HCT116 (cell line): ENCODE results near the gene ABL1. TPM values are rescaled to one million over a fixed set of nuclear protein-coding genes. Genes with fewer than 3 reads are reported as not detected.

Experiments
- ATAC-seq: fragments of 200-7000 bp; cut with Tn5 transposase; 2 replicates; pipeline ENCODE4 v1.9.1; 2020; ENCODE audit warnings: mild to moderate bottlenecking, moderate library complexity
- BruUV-seq: library from RNA; stranded (reverse); fragments of 400-500 nt; replicated peaks from 2 replicates; lab custom pipeline; 2021; lab: Mats Ljungman, UMichigan
- CTCF ChIA-PET: fragments of 300-600 bp; sonication (Branson Sonifier 250); formaldehyde crosslinking; loops from one replicate; lab custom pipeline; 2021; ENCODE audit warnings: antibody characterized with exemption; lab: Charles Lee
- POLR2A ChIA-PET: fragments of 300-600, 350-600 bp; sonication (Branson Sonifier 250); formaldehyde crosslinking; loops from one replicate; lab custom pipeline; 2021; ENCODE audit warnings: antibody characterized with exemption; lab: Charles Lee
- RAD21 ChIA-PET, 2 experiments: fragments of 300-600 bp; sonication (Branson Sonifier 250); formaldehyde crosslinking; loops; one replicate each; lab custom pipeline; 2023; ENCODE audit warnings: low total read pairs in 2 of 2; ENCODE audit not compliant: uncharacterized antibody in 2 of 2, unreplicated experiment in 2 of 2, low non-redundant PET in 1 of 2; lab: Charles Lee
- DNase-seq: peaks from one replicate; pipeline ENCODE4 v3.0.0-alpha.2; 2010; ENCODE audit warnings: low read depth, low spot score
- H2AFZ ChIP-seq: fragments of 200-600 bp; shearing (Covaris generic), sonication (generic); 2 replicates; pipeline ENCODE4 v1.6.1; 2017; ENCODE audit warnings: low read depth, mixed run types, mixed read lengths, antibody characterized with exemption, low read length; ENCODE audit not compliant: poor library complexity, severe bottlenecking
- H3K27ac ChIP-seq: 2 replicates; pipeline ENCODE4 v1.5.1; 2012; ENCODE audit warnings: low read depth, low read length
- H3K27me3 ChIP-seq: fragments of 200-600 bp; sonication (generic); 2 replicates; pipeline ENCODE4 v1.6.1; 2016; ENCODE audit warnings: mixed run types, low read length, mixed read lengths; ENCODE audit not compliant: insufficient read depth
- H3K36me3 ChIP-seq, 2 experiments: fragments of 200-500 bp in 1 of 2; fragments of 200-600 bp in 1 of 2; sonication (Bioruptor generic) in 1 of 2; sonication (generic) in 1 of 2; 2 replicates each; pipeline versions ENCODE4 v1.5.1 to v1.6.1; 2014 to 2016; ENCODE audit warnings: low read length in 2 of 2, inconsistent platforms in 1 of 2, mixed read lengths in 1 of 2, mixed run types in 1 of 2; ENCODE audit not compliant: insufficient read depth in 2 of 2, control insufficient read depth in 1 of 2
- H3K4me1 ChIP-seq, 2 experiments: fragments of 200-600 bp in 1 of 2; sonication (generic) in 1 of 2; 2 replicates each; pipeline versions ENCODE4 v1.5.1 to v1.6.1; 2012 to 2017; ENCODE audit warnings: low read length in 2 of 2, inconsistent platforms in 1 of 2, mild to moderate bottlenecking in 1 of 2, mixed read lengths in 1 of 2, mixed run types in 1 of 2, moderate library complexity in 1 of 2; ENCODE audit not compliant: insufficient read depth in 2 of 2, control insufficient read depth in 1 of 2
- H3K4me2 ChIP-seq: fragments of 200-600 bp; sonication (generic); 2 replicates; pipeline ENCODE4 v1.6.1; 2017; ENCODE audit warnings: mixed run types, low read length, mixed read lengths
- H3K4me3 ChIP-seq, 2 experiments: fragments of 200-600 bp in 1 of 2; sonication (generic) in 1 of 2; replicated peaks in 1 of 2; 2 replicates each; pipeline ENCODE4 v1.5.1; 2011 to 2016; ENCODE audit warnings: low read length in 2 of 2, control low read depth in 1 of 2, low read depth in 1 of 2, mild to moderate bottlenecking in 1 of 2, mixed read lengths in 1 of 2, mixed run types in 1 of 2
- H3K79me2 ChIP-seq: fragments of 200-600 bp; sonication (generic); 2 replicates; pipeline ENCODE4 v1.6.1; 2017; ENCODE audit warnings: mild to moderate bottlenecking, mixed run types, low read length, moderate library complexity, mixed read lengths; ENCODE audit not compliant: insufficient read depth
- H3K9ac ChIP-seq: fragments of 200-600 bp; sonication (generic); 2 replicates; pipeline ENCODE4 v1.6.1; 2016; ENCODE audit warnings: low read length, mixed read lengths
- H3K9me2 ChIP-seq: fragments of 200-600 bp; sonication (generic), shearing (Covaris generic); 2 replicates; pipeline ENCODE4 v1.6.1; 2017; ENCODE audit warnings: mixed run types, mild to moderate bottlenecking, moderate library complexity; ENCODE audit not compliant: insufficient read depth
- H3K9me3 ChIP-seq, 2 experiments: fragments of 200-500 bp in 1 of 2; fragments of 200-600 bp in 1 of 2; sonication (Bioruptor generic) in 1 of 2; sonication (generic) in 1 of 2; 2 replicates each; pipeline ENCODE4 v1.6.1; 2014 to 2017; ENCODE audit warnings: low read length in 2 of 2, mixed read lengths in 2 of 2, inconsistent platforms in 1 of 2, low read depth in 1 of 2, mild to moderate bottlenecking in 1 of 2, mixed run types in 1 of 2, moderate library complexity in 1 of 2; ENCODE audit not compliant: control insufficient read depth in 1 of 2, insufficient read depth in 1 of 2
- H4K20me1 ChIP-seq: fragments of 200-600 bp; sonication (generic), shearing (Covaris generic); 2 replicates; pipeline ENCODE4 v1.6.1; 2017; ENCODE audit warnings: mixed run types, mild to moderate bottlenecking, moderate library complexity; ENCODE audit not compliant: insufficient read depth
- POLR2A ChIP-seq: IDR thresholded peaks from 2 replicates; pipeline ENCODE4 v1.7.0; 2011; ENCODE audit warnings: borderline replicate concordance; ENCODE audit not compliant: insufficient read depth, insufficient read length; ENCODE audit errors: extremely low read depth
- intact Hi-C: fragments of 100-400 bp; cut with micrococcal nuclease; formaldehyde crosslinking; loops from 2 replicates; pipeline ENCODE4 v1.10.0; 2022
- total RNA-seq: library from RNA; stranded (reverse); gene quantifications from one replicate; pipeline ENCODE4 v1.2.1, GENCODE V29; 2021; ENCODE audit not compliant: unreplicated experiment
- TF ChIP-seq, protein P1 (sequence below): IDR thresholded peaks from 2 replicates; pipeline ENCODE4 v1.6.1; 2011; ENCODE audit warnings: mild to moderate bottlenecking, low read length, moderate library complexity; ENCODE audit not compliant: insufficient replicate concordance; ENCODE audit errors: extremely low read depth

Gene ABL1
- total RNA-seq, 1 experiment from 2014 or later, result 54.7 TPM

DNA sequence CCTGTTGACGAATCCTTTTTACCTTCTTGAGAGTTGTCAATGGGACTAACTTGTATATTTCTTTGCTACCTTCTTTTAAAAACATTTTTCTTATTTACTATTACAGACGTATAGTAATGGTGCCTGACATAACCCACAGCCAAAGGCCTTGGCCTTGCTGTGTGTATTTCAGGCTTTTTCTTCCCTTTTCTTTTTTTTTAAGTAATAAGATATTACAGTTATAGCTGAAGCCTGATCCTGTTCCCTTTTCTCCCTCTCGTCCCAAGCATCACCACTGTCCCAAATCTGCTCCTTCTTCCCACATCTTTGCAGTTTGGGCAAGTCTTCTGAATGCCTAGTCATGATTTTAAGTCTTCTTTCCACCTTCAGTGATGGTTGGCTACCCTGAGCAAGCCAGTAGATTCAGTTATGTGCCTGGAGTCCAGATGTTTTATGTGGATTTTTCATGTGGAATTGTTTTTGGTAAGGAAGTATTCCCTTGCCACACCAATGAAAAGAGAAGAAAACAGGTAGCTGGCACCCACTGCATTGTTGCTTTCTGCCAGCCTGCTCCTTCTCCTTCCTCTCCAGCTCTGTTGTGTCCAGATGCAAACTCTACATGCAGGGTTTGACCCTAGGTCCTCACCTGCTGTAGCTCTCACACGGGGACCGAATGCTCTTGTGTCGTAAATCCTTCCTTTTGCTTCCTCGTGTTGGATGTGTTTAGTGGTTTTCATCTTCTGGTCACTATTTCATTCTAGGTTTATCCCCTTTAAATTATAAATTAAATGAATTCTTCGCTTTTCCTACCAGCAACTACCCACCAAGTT lies 26.5 kb downstream of the ABL1 start:
- Histone ChIP-seq H3K4me2 (no peak overlapping the region), H3K9me2 (no peaks in the 10 kb centered on the region), H2AFZ (no peak overlapping the region), H3K27me3 (no peaks in the 10 kb centered on the region), H4K20me1 (no peaks in the 10 kb centered on the region), H3K36me3 (no peaks in the 10 kb centered on the region), H3K4me3 (no peak overlapping the region), H3K9ac (no peak overlapping the region), H3K79me2 (peaks cover 15% of the 10 kb centered on the region; the same call in 1 of the 2 replicates), H3K4me1 (peaks cover 3 to 23% of the 10 kb centered on the region in 2 experiments; a peak in 3 of 4 replicates), H3K9me3 (no peaks in the 10 kb centered on the region), H3K27ac (no peak overlapping the region)
- ATAC-seq, result no peak
- POLR2A ChIA-PET, result no interaction called here
- RAD21 ChIA-PET, result no interaction called here
- intact Hi-C loops, result no loop called here
- no TSS peak for BruUV-seq
- CTCF ChIA-PET, result interaction anchor here (1.3 to 3.9 kb wide), 3 partner anchors 8 to 156 kb away, joined by 4 to 37 read pairs (median 7); no protein-coding TSS in a partner anchor
- TF ChIP-seq, protein P1, sequence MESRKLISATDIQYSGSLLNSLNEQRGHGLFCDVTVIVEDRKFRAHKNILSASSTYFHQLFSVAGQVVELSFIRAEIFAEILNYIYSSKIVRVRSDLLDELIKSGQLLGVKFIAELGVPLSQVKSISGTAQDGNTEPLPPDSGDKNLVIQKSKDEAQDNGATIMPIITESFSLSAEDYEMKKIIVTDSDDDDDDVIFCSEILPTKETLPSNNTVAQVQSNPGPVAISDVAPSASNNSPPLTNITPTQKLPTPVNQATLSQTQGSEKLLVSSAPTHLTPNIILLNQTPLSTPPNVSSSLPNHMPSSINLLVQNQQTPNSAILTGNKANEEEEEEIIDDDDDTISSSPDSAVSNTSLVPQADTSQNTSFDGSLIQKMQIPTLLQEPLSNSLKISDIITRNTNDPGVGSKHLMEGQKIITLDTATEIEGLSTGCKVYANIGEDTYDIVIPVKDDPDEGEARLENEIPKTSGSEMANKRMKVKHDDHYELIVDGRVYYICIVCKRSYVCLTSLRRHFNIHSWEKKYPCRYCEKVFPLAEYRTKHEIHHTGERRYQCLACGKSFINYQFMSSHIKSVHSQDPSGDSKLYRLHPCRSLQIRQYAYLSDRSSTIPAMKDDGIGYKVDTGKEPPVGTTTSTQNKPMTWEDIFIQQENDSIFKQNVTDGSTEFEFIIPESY, result no peak
- no peak for DNase-seq

DNA sequence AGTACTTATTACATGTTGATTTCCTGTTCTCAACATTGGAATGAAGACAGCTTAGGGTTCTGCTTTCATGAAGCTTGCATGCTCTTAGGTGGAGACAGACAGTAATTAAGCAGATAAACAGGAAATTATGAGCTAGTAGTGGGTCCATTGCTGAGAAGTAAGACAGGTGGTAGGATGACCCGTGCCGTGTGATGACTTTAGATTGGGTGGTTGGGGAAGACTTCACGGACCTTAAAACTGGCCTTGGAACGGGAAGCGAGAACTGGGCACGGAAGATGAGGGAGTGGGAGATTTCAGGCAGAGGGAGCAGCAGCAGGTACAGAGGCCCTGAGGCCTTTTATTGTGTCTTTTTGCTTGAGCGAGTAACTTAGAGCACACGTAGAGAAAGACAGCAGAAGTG lies 27.2 kb downstream of the ABL1 start:
- no peak for TF ChIP-seq POLR2A
- Histone ChIP-seq H3K4me2 (no peak overlapping the region), H3K27ac (no peak overlapping the region), H3K9ac (no peak overlapping the region), H3K36me3 (no peaks in the 10 kb centered on the region), H3K9me3 (no peaks in the 10 kb centered on the region), H3K4me1 (peaks cover 3 to 23% of the 10 kb centered on the region in 2 experiments; a peak in 3 of 4 replicates), H3K27me3 (no peaks in the 10 kb centered on the region), H2AFZ (no peak overlapping the region), H3K79me2 (peaks cover 17% of the 10 kb centered on the region; the same call in 1 of the 2 replicates), H4K20me1 (no peaks in the 10 kb centered on the region), H3K9me2 (no peaks in the 10 kb centered on the region), H3K4me3 (no peak overlapping the region)
- ChIA-PET POLR2A (no interaction called here), RAD21 (no interaction called here), CTCF (interaction anchor here (0.6 to 3.9 kb wide), 5 partner anchors 8 to 161 kb away, joined by 3 to 37 read pairs (median 4); no protein-coding TSS in a partner anchor)
- intact Hi-C loops, result no loop called here
- BruUV-seq, result no TSS peak
- no peak for DNase-seq
- no peak for ATAC-seq
